Measurements from ENCODE around the gene NOS1.

DNA sequence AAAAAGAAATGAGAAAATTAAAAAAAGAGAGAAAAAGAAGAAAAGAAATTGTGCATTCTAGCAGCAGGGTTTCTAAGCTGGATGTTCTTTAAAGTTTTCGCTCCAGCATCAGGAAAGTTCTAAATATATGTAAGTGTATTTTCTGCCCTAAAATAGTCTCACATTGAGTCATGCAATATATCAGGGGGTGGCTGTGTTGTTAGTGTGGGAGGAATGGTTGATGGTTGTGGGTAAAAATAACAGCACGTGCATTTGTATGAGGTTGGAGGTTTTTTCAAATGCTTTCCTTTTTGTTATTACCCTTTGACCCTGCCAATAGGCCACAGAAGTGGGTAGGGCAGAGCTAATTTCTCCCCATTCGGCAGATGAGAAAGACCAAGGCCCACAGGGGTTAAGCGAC lies 106.0 kb downstream of the NOS1 start:
- TF ChIP-seq, protein P1, sequence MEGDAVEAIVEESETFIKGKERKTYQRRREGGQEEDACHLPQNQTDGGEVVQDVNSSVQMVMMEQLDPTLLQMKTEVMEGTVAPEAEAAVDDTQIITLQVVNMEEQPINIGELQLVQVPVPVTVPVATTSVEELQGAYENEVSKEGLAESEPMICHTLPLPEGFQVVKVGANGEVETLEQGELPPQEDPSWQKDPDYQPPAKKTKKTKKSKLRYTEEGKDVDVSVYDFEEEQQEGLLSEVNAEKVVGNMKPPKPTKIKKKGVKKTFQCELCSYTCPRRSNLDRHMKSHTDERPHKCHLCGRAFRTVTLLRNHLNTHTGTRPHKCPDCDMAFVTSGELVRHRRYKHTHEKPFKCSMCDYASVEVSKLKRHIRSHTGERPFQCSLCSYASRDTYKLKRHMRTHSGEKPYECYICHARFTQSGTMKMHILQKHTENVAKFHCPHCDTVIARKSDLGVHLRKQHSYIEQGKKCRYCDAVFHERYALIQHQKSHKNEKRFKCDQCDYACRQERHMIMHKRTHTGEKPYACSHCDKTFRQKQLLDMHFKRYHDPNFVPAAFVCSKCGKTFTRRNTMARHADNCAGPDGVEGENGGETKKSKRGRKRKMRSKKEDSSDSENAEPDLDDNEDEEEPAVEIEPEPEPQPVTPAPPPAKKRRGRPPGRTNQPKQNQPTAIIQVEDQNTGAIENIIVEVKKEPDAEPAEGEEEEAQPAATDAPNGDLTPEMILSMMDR (IDR thresholded peaks at IDR 0.05): no peak
- TF ChIP-seq POLR2AphosphoS5 (IDR thresholded peaks at IDR 0.05): no peak

All from suprapubic skin (tissue), 3 donors.